GM21717 (cell line): ENCODE results near the gene EMP3.
"Not testable (repeated sequence)": the region's sequence is repeated elsewhere in the genome, so short reads cannot be mapped to it uniquely, and the experiment has no call there.

Experiments
- ATAC-seq: cut with Tn5 transposase; IDR thresholded peaks from one replicate; pipeline ENCODE4 v1.9.1; 2021; ENCODE audit warnings: mild to moderate bottlenecking, moderate library complexity; ENCODE audit not compliant: unreplicated experiment

The EMP3 gene

DNA sequence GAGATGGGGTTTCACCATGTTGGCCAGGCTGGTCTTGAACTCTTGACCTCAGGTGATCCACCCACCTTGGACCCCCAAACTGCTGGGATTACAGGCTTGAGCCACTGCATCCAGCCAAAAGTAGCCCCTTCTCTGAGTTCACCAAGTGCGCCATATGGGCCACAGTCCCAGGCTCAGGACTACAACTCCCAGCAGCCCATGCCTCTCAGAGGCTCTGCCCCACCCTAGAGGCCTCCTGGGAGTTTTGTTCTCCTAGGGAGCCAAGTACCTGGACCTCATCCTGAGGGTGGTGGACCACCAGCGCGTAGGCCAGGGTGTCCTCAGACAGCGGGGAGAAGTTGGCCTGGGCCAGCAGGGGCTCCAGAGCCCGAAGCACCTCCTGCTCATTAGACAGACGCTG lies 19.5 kb downstream of the EMP3 start:
- no peak for ATAC-seq

DNA sequence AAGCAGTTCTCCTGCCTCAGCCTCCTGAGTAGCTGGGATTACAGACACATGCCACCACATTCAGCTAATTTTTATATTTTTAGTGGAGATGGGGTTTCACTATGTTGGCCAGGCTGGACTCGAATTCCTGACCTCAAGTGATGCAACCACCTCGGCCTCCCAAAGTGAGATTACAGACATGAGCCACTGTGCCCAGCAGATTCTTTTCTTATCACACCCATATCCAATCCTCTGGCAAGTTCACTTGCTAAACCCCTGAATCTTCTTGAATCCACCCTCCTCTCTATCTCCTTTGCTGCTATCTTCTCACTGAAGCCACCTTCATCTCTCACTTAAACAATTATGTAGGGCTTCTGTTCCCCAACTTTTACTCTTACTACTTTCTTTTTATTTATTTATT lies 20.8 kb downstream of the EMP3 start:
- no peak for ATAC-seq

DNA sequence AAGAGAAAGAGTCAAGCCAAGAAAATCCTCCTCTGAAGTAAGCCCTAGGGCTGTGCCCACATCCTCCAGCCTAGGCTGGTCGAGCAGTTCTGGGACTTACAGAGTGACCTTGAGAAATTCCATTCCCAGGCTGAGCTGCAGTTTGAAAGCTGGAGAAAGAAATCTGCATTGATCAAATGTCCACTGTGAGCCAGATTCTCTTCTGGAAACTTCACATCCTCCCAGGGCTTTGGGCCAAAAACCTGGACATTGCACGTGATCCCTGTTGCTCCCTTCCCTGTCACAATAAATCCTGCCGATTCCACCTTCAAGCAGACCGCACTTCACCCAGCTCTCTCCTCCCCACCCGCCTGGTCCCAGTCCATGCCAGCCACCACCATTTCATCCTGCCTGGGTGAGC lies 22.7 kb downstream of the EMP3 start:
- no peak for ATAC-seq

DNA sequence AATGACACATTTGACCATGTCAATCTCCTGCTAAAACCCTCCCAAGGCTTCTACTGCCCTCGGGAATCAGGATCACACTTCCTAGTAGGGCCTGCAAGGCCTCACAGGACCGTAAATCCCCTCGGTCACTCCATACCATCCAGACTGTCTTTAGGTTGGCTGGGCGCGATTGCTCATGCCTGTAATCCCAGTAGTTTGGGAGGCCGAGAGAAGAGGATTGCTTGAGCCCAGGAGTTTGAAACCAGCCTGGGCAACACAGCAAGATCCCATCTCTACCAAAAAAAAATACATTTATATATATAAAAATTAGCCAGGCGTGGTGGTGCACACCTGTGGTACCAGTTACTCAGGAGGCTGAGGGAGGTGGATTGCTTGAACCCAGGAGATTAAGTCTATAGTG lies 23.4 kb downstream of the EMP3 start:
- no peak for ATAC-seq

DNA sequence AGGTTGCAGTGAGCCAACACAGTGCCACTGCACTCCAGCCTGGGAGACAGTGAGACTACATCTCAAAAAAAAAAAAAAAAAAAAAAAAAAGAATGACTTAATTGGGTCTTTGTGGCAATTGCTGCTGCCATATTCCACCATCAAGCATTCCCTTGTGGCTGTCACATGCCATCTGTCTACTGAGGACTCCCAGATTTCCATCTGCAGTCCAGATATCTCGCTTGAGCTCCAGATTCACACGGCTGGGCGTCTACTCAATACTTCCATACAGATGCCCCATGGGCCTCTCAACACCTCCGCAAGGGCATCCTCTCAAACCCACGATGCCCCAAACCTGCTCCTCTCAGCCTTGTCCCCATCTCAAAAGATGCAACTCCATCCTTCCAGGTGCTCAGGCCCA lies 25.5 kb downstream of the EMP3 start:
- no peak for ATAC-seq

DNA sequence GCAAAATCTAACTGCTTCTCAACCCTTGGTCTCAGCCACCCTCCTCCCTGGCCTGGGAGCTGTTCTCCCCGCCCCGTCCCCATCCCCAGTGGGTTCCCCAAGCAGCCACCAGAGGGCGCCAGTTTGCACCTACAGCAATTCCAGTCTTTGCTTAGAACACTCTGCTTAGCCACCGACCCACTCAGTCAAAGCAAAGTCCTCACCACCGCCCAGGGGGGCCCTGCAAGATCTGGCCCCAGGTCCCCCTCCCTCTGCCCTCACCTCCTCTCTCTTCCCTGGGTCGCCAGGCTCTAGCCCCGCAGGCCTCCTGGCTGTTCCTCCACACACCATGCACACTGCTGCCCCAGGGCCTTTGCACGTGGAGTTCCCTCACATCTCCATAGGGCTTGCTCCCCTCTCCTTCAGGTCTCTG lies 26.0 kb downstream of the EMP3 start:
- no peak for ATAC-seq

DNA sequence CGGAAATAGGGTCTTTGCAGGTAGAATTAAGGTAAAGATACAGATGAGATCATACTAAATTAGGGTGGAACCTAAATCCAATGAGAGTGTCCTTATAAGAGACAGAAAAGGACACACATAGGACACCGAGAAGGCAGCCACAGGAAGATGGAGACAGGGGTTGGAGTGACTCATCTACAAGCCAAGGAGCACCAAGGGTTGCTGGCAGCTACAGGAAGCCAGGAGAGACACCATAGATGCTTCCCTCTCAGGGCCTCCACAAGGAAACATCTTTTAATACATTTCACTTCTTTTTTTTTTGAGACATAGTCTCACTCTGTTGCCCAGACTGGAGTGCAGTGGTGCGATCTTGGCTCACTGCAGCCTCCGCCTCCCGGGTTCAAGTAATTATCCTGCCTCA lies 28.3 kb downstream of the EMP3 start:
- ATAC-seq = no peak

DNA sequence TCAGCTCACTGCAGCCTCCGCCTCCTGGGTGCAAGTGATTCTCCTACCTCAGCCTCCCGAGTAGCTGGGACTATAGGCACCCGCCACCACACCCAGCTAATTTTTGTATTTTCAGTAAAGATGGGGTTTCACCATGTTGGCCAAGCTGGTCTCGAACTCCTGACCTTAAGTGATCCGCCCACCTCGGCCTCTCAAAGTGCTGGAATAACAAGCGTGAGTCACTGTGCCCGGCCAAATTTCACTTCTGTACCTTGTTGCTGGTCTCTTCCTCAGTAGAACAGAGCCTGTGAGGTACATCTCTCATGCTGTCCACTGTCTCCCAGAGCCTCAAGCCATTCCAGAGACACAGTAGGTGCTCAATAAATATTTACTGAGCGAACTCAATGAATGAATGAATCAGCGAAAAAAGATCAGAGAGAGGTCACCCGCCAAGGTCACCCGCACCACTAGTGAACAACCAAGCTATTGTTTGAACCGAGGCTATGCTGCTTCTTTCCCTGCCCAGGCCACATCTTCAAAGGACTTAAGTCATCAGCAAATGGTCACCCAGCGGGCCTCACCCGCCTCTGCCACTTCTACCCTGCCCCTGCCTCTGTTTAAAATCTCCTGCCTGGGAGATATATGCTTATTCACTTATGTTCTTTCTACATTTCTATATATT lies 29.1 kb downstream of the EMP3 start:
- ATAC-seq = no peak

DNA sequence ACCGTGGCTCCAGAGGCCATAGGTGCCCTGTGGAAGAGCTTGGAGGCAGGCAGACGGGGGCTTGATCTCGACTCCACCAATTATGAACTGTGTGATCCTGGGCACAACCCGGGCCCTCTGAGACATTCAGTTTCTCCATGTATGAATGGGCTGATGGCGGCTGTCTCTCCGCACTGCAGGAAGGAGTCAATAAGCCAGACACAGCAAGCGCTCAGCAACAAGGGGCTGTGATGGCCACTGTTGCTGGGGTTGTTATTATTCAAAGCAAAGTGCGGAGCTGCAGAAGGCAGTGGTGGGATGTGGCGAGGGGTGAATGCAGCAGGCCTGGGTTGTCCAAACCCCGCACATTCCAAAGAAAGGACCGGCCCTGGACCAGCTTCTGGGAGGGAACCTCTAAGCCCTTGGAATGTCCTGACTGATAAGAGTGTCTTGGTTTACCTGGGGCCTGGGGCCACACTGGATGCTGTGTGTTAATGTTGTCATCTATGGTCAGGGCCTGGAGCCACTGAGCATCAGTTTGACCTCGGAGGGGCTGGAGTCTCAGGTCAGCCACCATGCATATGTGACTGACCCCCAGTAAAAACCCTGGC lies 30.1 kb downstream of the EMP3 start:
- ATAC-seq = no peak

DNA sequence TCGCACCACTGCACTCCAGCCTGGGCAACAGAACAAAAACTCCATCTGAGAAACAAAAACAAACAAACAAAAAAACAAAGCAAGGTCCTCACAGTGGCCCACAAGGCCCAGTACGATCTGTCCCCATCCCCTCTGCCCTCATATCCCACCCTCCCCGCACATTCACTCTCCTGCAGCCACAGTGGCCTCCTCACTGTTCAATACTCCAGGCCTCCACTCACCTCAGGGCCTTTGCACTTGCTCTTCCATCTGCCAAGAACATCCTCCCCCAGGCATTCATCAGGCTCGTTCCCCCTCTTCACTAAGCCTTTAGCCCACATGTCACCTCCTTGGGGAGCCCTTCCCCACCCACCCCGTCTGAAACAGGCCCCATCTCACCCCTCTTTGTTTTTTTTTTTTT lies 33.8 kb downstream of the EMP3 start:
- no peak for ATAC-seq

DNA sequence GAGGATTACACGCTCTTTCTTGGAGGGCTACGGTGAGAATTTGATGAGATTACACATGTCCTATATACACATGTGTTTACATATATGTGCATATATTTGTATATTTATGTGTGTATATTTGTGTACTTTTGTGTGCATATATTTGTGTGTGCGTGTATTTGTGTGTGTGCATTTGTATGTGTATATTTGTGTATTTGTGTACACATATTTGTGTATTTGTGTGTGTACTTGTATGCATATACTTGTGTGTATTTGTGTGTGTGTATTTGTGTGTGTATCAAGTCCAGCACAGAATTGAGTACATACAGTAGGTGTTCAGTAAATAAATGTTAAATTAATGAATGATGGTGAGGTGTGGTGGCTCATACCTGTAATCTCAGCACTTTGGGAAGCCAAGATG lies 36.6 kb downstream of the EMP3 start:
- ATAC-seq = no peak

DNA sequence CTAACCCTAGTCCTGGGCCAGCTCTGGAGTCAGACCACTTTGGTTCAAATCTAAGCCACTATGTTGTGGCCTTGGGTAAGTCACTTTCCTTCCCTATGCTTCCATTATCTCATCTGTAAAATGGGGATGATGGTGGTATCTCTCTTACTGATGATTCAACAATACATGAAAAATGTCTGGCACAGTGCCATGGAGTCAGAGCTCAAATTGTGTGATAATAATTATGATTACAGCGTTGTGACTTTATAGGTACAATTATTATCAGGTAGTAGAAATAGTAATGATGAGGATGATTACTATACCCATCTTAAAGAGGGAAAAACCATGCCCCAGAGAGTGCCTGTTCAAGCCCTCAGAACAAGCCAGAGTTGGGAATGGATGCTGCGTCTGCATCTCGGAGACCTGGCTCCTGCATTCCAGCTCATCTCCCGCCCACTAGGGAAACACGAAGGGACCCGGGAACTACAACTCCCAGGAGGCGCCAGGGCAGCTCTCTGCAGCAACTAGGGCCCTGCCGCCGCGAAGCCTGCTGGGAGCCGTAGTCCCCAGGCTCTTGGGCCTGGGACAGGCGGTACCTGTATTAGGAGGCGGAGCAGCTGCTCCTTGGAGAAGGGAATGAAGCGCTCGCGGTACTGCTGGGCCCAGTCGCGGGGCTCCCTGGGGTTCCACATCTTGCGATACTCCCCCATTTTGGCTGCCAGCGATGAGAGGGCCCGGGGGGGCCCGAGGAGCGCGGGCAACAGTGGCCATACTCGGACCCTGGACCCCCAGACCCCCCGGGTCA lies 37.6 kb downstream of the EMP3 start:
- peak; percentile 44 for ATAC-seq

DNA sequence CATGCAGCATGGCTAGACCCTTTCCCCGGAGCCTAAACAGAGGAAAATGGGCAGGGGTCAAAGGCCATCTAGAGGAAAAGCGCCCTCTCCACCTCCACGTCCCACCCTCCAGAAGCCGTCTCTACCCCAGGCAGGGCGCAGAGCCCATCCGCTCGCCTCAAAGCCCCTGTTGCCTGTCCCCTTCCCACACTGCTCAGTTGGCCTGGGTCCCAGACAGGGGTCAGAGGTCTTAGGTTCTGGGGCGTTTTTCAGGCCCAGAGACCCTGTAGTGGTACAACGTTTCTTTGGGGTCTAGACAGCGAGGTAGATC lies 38.1 kb downstream of the EMP3 start:
- ATAC-seq = peak; percentile 14

DNA sequence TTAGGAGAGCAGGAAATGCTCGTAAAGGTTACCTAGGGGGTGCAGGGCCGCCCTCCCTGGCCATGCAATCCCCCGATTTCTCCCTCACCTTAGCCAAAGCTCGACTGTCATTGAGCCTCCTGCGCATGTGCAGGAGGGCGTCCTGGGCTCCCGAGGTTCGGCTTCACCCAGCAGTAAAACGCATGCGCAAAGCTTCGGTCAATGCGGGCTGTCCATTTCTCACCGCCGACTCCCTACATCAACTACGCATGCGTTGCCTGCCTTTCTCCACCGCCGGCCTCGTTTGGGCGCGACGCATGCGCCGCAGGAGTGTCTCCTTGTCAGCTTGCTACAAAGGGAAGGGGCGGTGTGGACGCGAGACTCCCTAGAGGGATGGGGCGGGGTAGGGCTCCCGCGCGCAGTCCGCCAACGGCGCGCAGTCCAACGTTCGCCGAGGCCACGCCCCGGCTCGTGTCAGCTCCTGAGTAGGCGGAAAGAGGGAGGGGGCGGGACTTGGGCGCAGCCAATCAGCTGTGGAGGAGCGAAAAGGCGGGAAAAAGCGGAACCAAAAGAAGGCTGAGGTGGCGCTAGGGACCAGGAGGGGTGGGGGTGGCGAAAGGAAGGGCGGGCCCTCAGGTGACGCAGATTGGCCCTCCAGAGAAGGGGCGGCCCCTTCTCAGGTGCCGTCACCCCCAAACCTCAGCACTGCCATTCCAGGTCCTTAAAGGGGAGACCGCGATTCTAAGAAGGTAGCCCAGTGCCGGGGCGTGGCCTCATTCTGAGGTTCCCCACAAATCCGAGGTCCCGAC lies 38.7 kb downstream of the EMP3 start, which contains the start of the genes SYNGR4 and TMEM143:
TSS of gene SYNGR4 (plus strand) at position 558 of the 788 bp plus-strand sequence. CDS start 1,476 bp downstream, outside the sequence.
TSS of gene TMEM143 (minus strand) at position 131 of the 788 bp plus-strand sequence. CDS start at position 111, 20 bp downstream.
- ATAC-seq = peak; percentile 66

DNA sequence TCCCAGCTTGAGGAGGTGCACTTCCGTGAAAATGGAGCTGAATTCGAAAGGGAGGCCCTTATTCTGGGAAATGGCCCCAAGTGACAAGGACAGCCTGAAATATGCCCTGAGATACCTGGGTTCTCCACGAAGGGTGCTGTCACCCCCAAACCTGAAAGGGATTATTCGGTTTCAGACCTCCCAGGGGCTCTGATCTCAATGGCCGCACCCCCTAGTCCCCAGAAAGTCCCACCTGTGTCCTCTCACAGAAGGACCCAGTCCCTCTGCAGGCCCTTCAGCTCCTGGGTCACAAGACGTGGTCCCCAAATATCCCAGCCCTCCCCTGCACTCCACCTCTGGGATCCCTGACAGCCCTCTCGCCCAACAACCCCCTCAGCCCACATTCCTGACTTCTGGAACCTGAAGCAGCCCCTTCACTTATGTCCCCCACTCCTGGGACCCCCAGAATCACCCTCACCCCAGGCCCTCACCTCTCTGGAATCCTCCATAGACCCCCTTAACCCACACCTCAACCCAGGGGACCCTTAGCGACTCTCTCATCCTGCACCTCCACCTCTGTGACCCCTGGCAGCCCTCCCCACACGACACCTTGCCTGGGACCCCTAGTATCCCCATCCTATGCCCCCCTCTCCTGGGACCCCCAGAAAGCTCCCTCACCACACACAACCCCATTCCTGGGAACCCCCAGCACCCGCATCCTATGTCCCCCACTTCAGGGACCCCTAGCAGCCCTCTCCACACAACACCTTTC lies 39.4 kb downstream of the EMP3 start:
- ATAC-seq = no peak

DNA sequence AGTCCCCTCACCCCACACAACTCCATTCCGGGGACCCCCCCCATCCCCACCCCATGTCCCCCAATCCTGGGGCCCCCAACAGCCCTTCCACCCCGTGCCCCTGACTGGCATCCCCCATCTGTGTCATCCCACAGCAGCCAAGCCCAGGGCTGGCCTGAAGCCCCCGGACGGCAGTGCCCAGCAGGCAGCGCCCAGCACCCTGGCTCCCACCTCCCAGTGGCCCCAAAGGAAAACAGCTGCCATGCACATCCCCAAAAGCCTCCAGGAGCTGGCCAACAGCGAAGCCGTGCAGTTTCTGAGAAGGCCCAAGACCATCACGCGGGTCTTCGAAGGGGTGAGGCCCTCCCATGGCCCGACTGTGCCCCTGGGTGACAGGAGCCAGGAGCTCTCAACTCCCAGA lies 40.2 kb downstream of the EMP3 start:
- ATAC-seq = no peak

DNA sequence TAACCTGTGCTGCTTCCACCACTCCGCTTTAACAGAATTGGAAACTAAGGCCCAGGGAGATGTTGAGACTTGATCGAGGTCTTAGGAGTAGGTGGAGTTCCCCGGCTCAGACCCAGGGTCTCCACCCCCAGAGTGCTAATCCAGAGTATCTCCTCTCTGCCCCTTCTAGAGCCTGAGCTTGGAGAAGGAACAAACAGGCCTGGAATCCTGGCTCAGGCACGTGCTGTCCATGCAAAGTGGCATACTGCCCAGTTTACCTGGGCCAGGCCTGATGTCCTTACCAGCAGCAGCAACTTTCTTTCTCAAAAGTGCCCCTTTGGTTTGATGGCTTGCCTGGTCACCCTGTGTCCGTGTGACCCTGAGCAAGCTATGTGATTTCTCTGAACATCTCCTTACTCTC lies 42.5 kb downstream of the EMP3 start:
- no peak for ATAC-seq

DNA sequence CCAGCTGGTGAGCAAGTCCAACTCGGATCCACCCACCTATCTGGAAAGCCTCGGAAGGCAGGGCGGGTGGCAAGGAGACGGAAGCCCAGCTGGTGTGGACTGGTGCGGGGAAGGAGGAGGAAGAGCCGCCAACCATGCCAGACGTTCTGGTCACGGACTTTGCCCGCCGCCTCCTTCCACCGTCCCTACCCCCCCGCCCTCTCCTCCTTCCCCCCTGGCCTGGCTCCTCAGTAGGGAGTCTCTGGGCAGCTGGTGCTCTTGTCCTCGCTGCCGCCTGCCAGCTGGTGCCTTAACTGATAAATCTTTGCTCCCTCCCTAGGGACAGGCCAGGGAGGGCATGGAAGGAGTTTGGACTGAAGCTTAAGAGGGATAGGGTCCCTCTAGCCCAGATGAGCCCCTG lies 43.6 kb downstream of the EMP3 start:
- no peak for ATAC-seq

DNA sequence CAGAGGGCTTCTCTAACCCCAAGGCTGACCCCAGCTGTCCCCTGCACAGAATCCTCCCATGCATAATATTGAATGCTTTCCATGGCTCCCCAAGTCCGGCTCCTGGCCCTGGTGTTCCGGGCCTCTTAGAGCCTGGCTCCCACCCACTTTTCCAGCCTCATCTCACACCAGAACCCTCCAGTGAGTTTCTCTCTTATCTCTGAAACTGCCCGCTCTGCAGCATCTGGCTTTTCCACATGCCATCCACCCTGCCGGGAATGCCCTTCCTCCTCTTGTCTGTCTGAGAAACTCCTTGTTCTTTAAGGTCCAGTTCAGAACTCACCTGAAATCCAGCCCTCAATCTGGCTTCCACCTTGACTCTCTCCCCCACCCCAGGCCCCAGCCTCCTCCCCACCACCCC lies 45.6 kb downstream of the EMP3 start:
- no peak for ATAC-seq

DNA sequence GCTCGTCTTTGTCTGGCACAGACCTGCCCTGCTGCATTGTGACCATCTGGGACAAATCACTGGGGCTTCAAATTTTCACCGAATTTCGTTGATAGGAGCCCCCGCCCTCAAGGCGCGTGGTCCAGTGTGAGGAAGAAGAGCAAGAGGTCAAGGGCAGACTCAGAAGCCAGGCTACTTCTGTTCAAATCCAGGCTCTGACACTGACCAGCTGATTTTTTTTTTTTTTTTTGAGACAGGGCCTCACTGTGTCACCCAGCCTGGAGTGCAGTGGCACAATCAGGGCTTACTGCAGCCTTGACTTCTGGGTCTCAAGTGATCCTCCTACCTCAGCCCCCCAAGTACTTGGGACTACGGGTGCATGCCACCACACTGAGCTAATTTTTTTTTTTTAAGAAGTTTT lies 46.0 kb downstream of the EMP3 start:
- ATAC-seq = no peak

DNA sequence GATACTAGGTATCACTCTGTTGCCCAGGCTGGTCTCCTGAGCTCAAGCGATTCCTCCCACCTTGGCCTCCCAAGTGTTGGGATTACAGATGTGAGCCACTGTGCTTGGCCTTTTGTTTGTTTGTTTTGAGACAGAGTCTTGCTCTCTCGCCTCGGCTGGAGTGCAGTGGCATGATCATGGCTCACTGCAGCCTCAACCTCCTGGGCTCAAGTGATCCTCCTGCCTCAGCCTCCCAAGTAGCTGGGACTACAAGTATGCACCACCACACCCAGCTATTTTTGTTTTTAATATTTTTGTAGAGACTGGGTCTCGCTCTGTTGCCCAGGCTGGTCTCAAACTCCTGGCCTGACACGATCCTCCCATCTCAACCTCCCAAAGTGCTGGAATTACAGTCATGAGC lies 46.4 kb downstream of the EMP3 start:
- ATAC-seq = not testable (repeated sequence)
